Right lobe of liver (tissue), 4 donors: ENCODE data around the gene IFFO2.

Source experiments
- POLR2A ChIP-seq: fragments of 450-650 bp; IDR thresholded peaks from one replicate; pipeline ENCODE4 v1.6.1; 2017; ENCODE audit warnings: antibody characterized with exemption, mild to moderate bottlenecking
- TF ChIP-seq, protein P1 (sequence below), 4 donors: fragments of 200-600 bp in 3 of 4; fragments of 450-650 bp in 1 of 4; IDR thresholded peaks; one replicate each; pipeline versions ENCODE4 v1.5.1 to v1.8.0; 2016 to 2022; ENCODE audit warnings: antibody characterized with exemption in 4 of 4, mild to moderate bottlenecking in 2 of 4
- donor health status: DM: no; HTN: no; CAD: no.
- donor health status: DM: no; HTN: no; CAD: no.
- donor health status: DM: no; HTN: yes; CAD: no.

DNA sequence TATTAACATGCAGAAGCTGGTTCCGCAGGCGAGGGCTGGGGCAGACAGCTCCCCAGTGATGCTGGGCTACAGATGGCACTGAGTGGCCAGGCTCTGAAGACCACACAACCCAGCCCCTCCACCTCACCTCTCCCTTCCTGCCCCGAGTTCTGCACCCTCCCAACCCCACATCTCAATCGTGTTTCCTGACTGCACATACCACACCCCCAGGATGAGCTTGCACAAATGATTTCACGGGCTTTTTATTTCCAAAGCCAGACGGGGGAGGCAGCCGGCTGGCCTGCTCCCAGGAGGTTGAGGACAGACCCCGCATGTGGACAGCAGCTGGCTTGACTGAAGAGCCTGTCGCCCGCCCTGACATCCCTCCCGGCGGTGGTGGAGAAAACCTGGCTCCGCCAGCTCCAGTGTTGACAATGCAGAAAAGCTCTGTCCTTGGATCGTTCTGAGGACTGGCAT, 32.7 kb downstream of the IFFO2 start:
- TF ChIP-seq, protein P1, sequence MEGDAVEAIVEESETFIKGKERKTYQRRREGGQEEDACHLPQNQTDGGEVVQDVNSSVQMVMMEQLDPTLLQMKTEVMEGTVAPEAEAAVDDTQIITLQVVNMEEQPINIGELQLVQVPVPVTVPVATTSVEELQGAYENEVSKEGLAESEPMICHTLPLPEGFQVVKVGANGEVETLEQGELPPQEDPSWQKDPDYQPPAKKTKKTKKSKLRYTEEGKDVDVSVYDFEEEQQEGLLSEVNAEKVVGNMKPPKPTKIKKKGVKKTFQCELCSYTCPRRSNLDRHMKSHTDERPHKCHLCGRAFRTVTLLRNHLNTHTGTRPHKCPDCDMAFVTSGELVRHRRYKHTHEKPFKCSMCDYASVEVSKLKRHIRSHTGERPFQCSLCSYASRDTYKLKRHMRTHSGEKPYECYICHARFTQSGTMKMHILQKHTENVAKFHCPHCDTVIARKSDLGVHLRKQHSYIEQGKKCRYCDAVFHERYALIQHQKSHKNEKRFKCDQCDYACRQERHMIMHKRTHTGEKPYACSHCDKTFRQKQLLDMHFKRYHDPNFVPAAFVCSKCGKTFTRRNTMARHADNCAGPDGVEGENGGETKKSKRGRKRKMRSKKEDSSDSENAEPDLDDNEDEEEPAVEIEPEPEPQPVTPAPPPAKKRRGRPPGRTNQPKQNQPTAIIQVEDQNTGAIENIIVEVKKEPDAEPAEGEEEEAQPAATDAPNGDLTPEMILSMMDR (IDR thresholded peaks at IDR 0.05), result no peak
- no peak for TF ChIP-seq POLR2A
